ENCODE results near the gene POLR3E. TPM values are rescaled to one million over a fixed set of nuclear protein-coding genes. Genes with fewer than 3 reads are reported as not detected.

POLR3E gene, protein sequence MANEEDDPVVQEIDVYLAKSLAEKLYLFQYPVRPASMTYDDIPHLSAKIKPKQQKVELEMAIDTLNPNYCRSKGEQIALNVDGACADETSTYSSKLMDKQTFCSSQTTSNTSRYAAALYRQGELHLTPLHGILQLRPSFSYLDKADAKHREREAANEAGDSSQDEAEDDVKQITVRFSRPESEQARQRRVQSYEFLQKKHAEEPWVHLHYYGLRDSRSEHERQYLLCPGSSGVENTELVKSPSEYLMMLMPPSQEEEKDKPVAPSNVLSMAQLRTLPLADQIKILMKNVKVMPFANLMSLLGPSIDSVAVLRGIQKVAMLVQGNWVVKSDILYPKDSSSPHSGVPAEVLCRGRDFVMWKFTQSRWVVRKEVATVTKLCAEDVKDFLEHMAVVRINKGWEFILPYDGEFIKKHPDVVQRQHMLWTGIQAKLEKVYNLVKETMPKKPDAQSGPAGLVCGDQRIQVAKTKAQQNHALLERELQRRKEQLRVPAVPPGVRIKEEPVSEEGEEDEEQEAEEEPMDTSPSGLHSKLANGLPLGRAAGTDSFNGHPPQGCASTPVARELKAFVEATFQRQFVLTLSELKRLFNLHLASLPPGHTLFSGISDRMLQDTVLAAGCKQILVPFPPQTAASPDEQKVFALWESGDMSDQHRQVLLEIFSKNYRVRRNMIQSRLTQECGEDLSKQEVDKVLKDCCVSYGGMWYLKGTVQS
- total RNA-seq, result 33.7 and 50.9 TPM in 2 replicates

DNA sequence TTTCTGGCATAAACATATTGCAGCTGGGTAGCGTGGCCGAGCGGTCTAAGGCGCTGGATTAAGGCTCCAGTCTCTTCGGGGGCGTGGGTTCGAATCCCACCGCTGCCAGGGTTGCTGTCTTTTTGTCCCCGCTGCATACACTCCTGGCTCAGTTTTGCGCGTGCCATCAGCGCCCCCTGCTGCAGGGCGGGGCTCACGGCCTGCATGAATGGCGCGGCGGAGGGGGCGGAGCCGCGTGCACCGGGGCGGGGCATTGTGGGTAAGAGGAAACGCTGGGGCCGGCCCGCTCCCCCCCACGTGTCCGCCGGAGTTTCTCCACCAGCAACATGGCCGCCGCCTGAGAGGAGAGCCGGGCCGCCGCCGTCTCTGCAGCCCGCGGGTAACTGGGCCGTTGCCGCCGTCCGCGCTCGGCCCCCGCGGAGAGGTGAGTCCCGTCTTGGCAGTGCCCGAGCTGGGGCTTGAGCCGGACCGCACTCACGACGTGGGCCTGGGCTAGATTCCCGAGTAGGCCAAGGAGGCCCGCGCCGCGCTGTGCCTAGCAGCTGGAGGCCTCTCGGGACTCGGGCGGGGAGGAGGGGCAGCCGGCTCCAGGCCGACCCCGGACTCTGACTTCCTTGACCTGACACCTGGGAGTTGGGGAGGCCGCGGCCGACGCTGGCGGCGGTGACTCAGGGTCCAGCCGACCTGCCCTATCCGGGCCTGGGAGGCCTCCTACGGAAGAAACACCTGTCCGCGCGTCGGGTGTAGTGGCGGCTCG is at the start of gene POLR3E:
Gene POLR3E, plus strand, starts transcription at position 296 of the 757 bp plus-strand sequence. CDS start 5,560 bp downstream, outside the sequence.

DNA sequence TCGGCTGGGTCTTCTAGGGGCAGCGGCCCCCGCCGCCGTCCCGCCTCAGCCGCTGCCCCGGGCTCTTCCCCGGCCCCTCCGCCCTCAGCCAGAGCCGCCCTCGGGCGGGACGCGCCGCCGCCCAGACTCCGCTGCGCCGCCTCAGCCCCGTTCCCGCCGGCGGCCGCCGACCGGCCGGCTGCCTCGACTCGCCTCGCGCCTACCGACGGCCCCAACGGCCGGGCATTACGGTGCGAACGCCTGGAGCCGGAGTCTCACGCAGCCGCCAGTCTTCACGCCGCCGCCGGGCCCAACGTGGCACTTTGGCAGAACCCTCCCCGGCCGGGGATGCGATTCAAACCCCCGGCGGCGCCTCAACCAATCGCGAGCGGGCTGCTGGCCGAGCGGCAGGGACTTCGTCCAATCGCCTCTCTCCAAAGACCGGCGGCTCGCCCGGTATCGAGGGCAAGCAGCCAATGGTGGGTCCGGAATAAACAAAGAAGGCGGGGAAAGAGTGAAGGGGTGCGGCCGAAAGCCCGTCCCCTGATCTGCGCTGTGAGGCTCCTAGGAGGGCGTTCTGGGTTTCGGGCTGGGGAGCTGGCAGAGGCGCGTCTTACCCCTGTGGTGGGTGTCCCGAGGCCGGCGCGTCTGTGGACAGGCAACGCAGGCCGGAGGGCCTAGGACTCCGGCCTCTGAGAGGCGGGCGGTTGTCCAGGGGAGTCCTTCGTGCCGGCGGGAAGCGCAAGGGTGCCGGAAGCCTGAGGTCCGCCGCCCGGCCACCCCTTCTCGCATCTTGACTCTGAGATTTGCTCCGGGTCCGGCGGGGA is 77.3 kb downstream of the POLR3E start, which contains the start of gene CDR2:
Gene CDR2, minus strand, starts transcription at position 309 of the 806 bp plus-strand sequence. CDS start 310 bp downstream, outside the sequence.

Other genes with a start within 250 kb of the POLR3E start
- under 0.01 TPM in 1 of 2 replicates, not detected in the other for gene VWA3A, start 204.9 kb upstream of the POLR3E start, total RNA-seq
- gene SDR42E2, start 134.9 kb upstream of the POLR3E start, total RNA-seq, result under 0.01 TPM in 1 of 2 replicates, not detected in the other
- gene EEF2K, start 91.1 kb upstream of the POLR3E start, total RNA-seq, result 14.2 and 16.9 TPM in 2 replicates
- 61.1 and 80.5 TPM in 2 replicates for gene CDR2, start 77.2 kb downstream of the POLR3E start, total RNA-seq
- 42.7 and 55.0 TPM in 2 replicates for gene NPIPB5, start 213.5 kb downstream of the POLR3E start, total RNA-seq

Data from smooth muscle cell of bladder (primary cell).